HG03432 (cell line): ENCODE measurements around the gene MLST8.

Source experiments
- ATAC-seq: cut with Tn5 transposase; IDR thresholded peaks from one replicate; pipeline ENCODE4 v1.9.1; 2021; ENCODE audit warnings: mild to moderate bottlenecking, moderate library complexity; ENCODE audit not compliant: unreplicated experiment

Gene MLST8

DNA sequence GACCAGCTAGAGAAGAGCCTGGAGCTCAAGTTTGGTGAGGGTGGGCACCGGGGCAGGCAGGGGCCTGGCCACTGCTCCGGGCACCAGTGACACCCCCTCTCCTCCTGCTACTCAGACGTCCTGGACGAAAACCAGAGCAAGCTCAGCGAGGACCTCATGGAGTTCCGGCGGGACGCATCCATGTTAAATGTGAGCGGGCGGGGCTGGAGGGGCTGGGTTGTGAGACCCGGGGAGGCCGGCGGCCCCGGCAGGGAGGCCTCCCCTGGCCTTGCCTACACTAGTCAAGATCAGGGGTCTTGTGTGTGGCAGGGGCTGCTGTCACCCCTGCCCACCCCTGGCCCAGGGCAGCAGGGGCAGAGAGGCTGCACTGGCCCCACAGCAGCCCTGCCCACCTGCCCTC, 31.9 kb upstream of the MLST8 start:
- ATAC-seq = no peak

GRCh38 chr16:2173916-2174315, 31.3 kb upstream of the MLST8 start:
- ATAC-seq = no peak

DNA sequence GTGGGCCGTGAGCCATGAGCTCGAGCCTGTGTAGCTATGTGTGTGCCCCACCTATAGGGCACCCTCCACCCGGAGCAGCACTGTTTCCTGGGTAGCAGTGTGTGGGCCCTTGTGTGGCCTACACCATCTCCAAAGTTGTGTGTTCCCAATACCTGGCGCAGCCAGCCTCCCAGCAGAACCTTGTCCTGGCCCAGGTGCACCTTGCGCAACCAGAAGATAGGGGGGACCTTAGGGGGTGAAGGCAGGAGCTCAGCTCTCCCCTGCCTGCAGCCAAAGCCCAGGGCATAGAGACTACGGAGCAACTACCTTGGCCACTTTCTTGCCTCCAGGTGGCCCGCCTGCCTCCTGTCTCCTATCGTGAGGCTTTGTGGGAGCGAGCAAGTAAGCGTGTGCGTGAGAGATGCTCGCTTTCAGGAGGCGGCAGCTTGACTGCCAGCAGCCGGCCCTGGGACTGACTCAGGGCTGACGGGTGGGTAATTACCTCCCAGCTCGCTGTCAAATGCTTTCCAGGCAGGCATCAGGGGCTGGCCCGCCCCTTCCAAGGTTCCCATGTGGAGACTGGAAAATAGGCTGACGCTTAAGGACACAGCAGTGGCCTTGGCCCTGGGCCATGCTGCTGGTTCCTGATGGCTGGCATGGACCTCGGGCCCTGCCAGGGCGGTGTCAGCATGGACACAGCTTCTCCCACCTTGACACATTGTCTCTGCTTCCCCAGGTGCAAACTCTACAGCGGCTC, 30.7 kb upstream of the MLST8 start:
- no peak for ATAC-seq

GRCh38 chr16:2175454-2175853, 29.8 kb upstream of the MLST8 start:
- ATAC-seq = no peak

- no peak for ATAC-seq
Measured at GRCh38 chr16:2176047-2176446, 29.2 kb upstream of the MLST8 start.

DNA sequence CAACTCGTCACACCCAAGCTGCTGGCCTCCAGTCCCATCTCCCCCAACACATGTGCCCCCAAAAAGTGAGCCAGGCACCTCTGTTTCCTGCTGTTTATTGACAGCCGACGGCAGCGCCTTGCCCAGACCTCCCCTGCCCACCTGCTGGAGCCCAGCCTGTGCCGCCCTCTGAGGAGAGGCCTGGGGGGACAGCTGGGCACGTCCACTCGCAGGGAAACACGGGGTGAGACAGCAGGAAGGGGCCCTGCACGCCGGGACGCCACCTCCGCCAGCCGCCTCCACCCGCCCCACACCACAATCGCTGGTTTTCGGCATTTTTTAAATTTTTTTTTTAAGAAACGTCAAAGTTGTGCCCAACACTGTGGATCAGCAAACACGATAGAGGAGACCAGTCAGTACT, 28.2 kb upstream of the MLST8 start:
- no peak for ATAC-seq

DNA sequence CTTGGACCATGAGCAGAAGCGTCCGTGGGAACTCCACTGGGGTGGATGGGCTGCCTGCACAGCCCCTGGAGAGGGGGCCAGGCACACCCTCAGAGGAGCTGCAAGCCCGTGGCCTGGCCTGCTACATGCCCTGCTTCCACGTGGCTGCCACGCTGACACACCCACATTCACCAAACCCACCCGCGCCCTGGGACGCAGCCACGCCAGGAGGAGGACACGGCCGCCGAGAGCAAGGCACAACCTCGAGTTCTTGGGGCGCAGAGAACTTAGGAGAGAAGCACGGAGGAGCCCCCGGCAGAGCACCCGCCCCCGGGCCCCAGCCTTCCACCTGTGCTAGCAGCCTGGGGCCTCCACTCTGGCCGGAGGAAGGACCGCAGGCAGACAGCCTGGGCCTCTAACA, 27.7 kb upstream of the MLST8 start:
- no peak for ATAC-seq

GRCh38 chr16:2178321-2179106, 26.7 kb upstream of the MLST8 start:
- no peak for ATAC-seq

DNA sequence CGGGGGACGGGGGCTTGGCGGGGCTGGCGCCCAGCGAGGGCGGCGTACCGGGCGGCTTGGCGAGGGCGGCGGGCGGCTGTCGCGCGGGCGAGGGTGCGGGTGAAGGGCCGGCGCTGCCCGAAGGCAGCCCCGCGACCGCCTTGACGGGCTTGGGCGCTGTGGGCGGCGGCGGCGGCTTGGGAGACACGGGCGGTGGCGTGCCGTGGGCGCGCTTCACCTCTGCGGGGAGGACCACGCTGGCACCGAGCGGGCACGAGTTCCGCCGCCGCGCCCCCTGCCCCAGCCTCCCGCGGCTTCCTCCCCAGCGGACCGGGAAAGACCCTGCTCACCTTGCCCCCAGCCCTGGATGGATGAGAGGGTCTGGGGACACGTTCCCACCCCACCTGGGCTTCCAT, 26.1 kb upstream of the MLST8 start:
- ATAC-seq = no peak

DNA sequence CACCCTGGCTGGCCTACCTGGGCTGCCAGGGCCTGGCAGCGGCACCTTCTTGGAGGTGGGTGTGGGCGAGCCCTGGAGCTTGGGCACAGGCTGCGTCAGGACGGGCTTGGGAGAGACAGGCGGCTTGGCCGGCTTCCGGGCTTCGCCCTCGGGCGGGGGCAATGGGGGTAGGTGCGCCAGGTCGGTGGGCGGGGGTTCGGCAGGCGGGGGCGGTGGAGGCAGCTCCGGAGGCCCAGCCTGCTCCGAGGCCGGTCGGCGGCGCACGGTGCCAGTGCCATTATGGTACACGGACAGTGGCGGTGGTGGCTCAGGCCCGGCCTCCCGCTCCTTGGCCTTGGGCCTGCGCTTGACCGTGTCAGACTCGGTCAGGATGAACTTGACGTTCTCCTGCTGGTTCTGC, 25.7 kb upstream of the MLST8 start:
- ATAC-seq = no peak

DNA sequence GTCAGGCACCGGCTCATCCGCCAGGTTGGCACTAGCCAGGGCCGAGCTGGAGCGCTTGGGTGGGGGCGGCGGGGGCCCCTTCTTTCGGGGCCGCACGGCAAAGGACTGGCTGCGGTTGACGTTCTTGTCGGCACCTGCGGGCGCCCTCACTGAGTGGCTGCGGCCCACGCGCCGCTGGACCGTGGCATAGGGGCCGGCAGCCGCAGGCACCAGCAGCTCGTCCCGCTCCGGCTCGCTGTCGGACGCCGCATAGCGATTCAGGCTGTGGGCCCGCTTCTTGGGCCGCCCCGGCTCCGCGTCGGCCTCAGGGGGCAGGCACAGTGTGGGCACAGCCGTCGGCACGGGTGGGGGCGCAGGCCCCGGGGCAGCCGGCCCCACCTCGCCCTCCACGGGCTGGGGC, 24.8 kb upstream of the MLST8 start:
- no peak for ATAC-seq

GRCh38 chr16:2180962-2181923, 24.0 kb upstream of the MLST8 start:
- no peak for ATAC-seq

GRCh38 chr16:2181952-2182351, 23.3 kb upstream of the MLST8 start:
- no peak for ATAC-seq

DNA sequence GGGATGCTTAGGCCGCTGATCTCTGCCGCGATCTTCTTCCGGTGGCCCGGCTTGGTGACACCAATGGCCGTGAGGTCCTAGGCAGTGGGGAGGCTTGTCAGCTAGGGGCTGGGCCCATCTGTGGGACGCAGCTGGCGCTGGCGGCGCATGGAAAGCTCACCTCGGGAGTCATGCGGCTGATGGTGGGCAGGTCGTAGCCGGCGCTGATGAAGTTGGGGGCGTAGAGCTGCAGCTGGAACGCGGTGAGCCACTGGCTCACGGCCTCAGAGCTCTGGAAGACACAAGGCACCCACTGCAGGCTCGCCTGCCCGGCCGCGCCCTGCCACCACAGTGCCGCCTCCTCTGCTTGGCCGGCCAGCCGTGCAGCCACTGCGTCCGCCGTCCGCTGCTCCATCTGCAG, 21.6 kb upstream of the MLST8 start:
- ATAC-seq = no peak

GRCh38 chr16:2184346-2184745, 20.9 kb upstream of the MLST8 start:
- ATAC-seq = no peak

DNA sequence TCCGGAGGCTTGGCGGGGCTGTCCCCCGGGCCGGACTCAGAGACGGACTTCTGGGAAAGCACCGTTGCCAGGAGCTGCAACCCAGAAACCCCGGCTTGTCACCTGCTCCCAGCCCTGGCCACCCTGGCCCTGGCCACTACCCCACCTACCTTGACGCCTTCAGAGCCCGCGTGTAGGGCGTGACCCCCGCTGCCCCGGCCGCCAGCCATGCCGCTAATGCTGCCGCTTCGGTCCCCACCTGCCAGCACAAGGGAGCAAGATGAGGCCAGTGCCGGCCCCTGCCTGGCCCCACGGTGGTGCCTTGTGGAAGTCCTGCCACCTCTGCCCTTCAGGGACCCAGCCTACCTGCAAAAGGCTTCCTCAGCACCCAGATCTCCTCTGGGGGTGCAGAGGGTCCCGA, 20.3 kb upstream of the MLST8 start:
- no peak for ATAC-seq

- ATAC-seq = no peak
Measured at GRCh38 chr16:2186064-2186463, 19.2 kb upstream of the MLST8 start.

- ATAC-seq = no peak
Measured at GRCh38 chr16:2186505-2186904, 18.7 kb upstream of the MLST8 start.

DNA sequence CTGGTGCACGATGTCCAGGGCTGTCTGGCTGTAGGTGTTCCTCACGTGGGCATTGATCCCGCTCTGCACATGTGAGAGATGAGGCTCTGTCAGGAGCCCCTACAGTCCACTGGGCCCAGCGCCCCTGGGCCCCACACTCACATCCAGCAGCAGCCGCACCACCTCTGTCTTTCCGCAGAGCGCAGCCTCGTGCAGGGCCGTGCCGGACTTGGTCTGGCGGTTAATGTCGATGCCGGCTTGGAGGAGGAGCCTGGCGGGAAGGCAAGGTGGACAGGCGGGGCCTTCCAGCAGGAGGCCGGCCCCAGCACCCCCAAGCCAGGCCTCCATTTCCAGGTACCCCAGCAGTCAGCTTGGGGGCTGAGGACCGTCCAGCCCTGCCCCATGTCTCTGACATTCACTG, 18.0 kb upstream of the MLST8 start:
- no peak for ATAC-seq

DNA sequence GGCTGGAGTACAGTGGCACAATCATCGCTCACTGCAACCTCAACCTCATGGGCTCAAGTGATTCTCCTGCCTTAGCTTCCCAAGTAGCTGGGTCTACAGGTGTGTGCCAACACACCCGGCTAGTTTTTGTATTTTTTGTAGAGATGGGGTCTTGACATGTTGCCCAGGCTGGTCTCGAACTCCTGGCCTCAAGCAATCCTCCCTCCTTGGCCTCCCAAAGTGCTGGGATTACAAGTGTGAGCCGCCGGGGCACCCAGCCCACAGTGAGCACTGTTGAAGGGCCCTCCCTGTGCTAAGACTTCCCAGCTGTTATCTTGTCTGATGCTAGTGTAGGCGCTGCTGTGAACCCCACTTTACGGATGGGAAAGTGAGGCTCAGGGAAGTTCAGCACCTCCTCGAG, 16.9 kb upstream of the MLST8 start:
- no peak for ATAC-seq

DNA sequence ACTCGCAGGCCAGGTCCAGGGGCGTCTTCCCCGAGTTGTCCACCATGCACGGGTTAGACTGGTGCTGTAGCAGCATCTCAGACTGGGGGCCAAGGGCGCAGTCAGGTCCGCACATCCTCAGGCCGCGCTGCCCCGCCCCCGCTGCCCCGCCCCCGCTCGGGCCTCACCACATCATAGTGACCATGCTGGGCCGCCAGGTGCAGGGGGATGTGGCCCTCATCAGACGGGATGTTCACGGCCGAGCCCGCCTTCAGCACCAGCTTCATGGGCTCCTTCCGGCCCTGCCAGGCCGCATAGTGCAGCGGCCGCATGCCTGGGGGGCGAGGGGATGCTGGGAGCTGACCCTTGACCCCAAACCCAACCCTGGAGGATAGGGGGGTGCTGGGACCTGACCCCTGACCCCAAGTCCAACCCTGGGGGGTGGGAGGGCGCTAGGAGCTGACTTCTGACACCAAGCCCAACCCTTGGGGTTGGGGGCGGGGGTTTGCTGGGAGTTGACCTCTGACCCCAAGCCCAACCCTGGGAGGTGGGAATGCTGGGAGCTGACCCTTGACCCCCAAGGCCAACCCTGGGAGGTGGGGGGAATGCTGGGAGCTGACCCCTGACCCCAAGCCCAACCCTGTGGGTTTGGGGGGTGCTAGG, 15.9 kb upstream of the MLST8 start:
- no peak for ATAC-seq
